Measurements from ENCODE around the gene SBF2. TPM values are rescaled to one million over a fixed set of nuclear protein-coding genes. Genes with fewer than 3 reads are reported as not detected.

SBF2 gene
- total and polyA plus RNA-seq, 2 donors (not counting 3 experiments of a cell fraction or from before 2014, with no cell fraction given) = 15.4 to 42.4 TPM

- TF ChIP-seq FOS (IDR thresholded peaks at IDR 0.05; ENCODE audit: borderline replicate concordance, insufficient read depth, low read length) (no peak), POLR2A (IDR thresholded peaks at IDR 0.05; ENCODE audit: low read depth, low read length) (no peak), MAX (IDR thresholded peaks at IDR 0.05; ENCODE audit: insufficient read depth, insufficient read length) (no peak), CTCF (IDR thresholded peaks at IDR 0.05; ENCODE audit: extremely low read depth in 1 of 2, insufficient read depth in 1 of 2, low read depth in 1 of 2, low read length in 2 of 2) (no peak), EZH2 (IDR thresholded peaks at IDR 0.05; ENCODE audit: borderline replicate concordance, low read depth, low read length, severe bottlenecking) (no peak), MYC (IDR thresholded peaks at IDR 0.05; ENCODE audit: low read depth, low read length) (no peak), GATA2 (IDR thresholded peaks at IDR 0.05; ENCODE audit: insufficient read depth, insufficient read length, low read depth, low read length) (no peak), POLR2AphosphoS5 (IDR thresholded peaks at IDR 0.05; ENCODE audit: insufficient read depth, low read depth, low read length) (no peak), JUN (IDR thresholded peaks at IDR 0.05; ENCODE audit: borderline replicate concordance, insufficient read depth, insufficient read length, low read depth) (no peak)
- BruUV-seq (replicated peaks) = no TSS peak
- ChIA-PET POLR2A (interaction anchor here (0.6 kb wide), 1 partner anchor 80 kb away, joined by 4 read pairs; no protein-coding TSS in a partner anchor), CTCF (interaction anchor here (1.4 to 1.6 kb wide), 3 partner anchors 18 to 102 kb away, joined by 3 to 5 read pairs (median 3); no protein-coding TSS in a partner anchor)
- intact Hi-C loops (cut with micrococcal nuclease) = no loop called here
- Histone ChIP-seq H2AFZ (ENCODE audit: low read depth, low read length) (no peak overlapping the region), H3K27ac (ENCODE audit: insufficient read depth, low read depth, low read length) (no peak overlapping the region), H3K9me3 (replicated peaks; ENCODE audit: control insufficient read depth, insufficient read depth, low read length) (no peaks in the 10 kb centered on the region), H3K4me1 (ENCODE audit: control insufficient read depth, extremely low read depth, insufficient read depth, low read length) (no peaks in the 10 kb centered on the region), H4K20me1 (replicated peaks; ENCODE audit: control insufficient read depth, extremely low read depth, insufficient read depth, low read length) (peaks cover 4% of the 10 kb centered on the region), H3K9me1 (replicated peaks; ENCODE audit: control insufficient read depth, extremely low read depth, insufficient read depth, low read length) (no peaks in the 10 kb centered on the region), H3K4me2 (ENCODE audit: insufficient read depth, low read length) (no peak overlapping the region), H3K79me2 (ENCODE audit: control insufficient read depth, insufficient read depth, low read length) (peaks cover 68% of the 10 kb centered on the region), H3K36me3 (ENCODE audit: control insufficient read depth in 2 of 2, extremely low read depth in 1 of 2, insufficient read depth in 2 of 2, low read length in 2 of 2) (no peaks in the 10 kb centered on the region), H3K27me3 (ENCODE audit: control insufficient read depth in 2 of 2, insufficient read depth in 2 of 2, low read length in 2 of 2) (no peaks in the 10 kb centered on the region), H3K9ac (replicated peaks; ENCODE audit: extremely low read depth, insufficient read depth, low read length) (no peak overlapping the region), H3K4me3 (replicated peaks in 1 of 3; ENCODE audit: insufficient read depth in 1 of 3, low read depth in 1 of 3, low read length in 3 of 3) (no peak overlapping the region)
- DNase-seq (ENCODE audit: low read depth, low spot score) (no peak), FAIRE-seq (no peak)
- dilution Hi-C loops (cut with MboI; ENCODE audit: extremely low pct_ligation_motif_present, low sequenced_read_pairs) = no loop called here
Measured at GRCh38 chr11:10283991-10284390, 10.0 kb downstream of the SBF2 start.
